HG02938 (cell line): ENCODE measurements around the gene DCAF8.

Source experiments
- ATAC-seq: cut with Tn5 transposase; IDR thresholded peaks from one replicate; pipeline ENCODE4 v1.9.1; 2021; ENCODE audit warnings: mild to moderate bottlenecking, moderate library complexity; ENCODE audit not compliant: unreplicated experiment

DCAF8 gene

DNA sequence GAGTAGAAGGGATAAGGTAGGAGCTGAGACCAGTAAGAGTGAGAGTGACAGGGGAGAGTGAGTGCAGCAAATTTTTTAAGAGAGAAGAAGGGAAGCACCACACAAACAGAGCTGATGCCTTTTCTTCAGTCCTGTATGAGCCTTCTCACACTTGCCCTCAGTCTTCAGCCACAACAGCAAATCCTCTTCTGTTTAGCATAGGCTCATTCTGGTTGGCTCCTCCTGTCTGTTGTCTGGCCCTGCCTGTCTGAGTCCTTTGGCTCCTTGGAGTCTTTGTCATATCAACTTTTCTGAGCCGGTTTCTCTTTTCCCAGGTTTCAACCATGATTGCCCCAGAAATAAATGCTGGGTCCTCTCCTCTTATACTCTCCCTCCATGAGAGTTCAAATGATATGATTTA, 84.7 kb downstream of the DCAF8 start:
- no peak for ATAC-seq

GRCh38 chr1:160177231-160177630, 85.1 kb downstream of the DCAF8 start:
- ATAC-seq: no peak

DNA sequence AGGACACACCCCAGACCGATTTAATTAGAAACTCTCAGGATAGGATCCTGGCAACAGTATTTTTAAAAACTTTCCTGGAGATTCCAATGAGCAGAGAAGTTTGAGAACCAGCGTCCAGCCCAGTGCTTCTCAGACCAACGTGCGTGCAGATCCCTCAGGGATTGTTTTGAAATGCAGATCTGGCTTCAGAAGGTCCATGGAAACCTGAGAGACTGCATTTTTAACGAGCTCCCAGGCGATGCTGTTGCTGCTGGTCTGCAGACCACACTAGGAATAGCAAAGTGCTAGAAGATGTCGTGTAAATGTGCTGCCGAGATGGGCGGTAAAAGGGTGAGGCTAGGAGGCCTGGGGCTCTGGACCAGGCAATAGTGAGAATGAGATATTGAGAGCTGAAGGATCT, 90.4 kb downstream of the DCAF8 start:
- no peak for ATAC-seq

GRCh38 chr1:160171354-160171753, 91.0 kb downstream of the DCAF8 start:
- ATAC-seq: no peak

DNA sequence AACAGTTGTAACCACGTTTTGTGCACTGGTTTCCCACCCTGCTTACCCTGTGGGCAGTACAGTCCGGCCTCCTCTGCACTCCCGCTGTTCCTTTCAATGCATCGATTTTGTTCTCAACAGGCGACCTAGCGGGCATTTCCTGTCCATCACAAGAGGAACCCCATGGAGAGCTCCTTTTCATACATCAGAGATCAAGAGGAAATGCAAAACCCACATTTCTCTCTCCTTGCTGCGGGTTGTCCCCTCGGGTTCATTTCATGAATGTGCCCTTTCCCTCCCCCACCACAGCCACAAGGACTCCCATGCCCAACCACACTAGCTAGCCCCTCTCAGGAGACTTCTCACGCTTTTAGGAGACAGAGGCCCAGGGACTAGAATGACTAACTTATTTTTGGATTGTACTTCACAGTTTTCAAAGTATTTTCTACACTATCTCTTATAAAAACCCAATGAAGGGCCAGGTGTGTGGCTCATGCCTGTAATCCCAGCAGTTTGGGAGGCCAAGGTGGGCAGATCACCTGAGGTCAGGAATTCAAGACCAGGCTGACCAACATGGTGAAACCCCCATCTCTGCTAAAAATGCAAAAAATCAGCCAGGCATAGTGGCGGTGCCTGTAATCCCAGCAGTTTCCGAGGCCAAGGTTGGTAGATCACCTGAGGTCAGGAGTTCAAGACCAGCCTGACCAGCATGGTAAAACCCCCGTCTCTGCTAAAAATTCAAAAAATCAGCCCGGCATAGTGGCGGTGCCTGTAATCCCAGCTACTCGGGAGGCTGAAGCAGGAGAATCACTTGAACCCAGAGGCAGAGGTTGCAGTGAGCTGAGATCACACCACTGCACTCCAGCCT, 92.6 kb downstream of the DCAF8 start:
- peak; percentile 50 for ATAC-seq

- no peak for ATAC-seq
Measured at GRCh38 chr1:160168609-160169369, 93.6 kb downstream of the DCAF8 start.

- no peak for ATAC-seq
Measured at GRCh38 chr1:160168016-160168415, 94.3 kb downstream of the DCAF8 start.

- ATAC-seq: no peak
Measured at GRCh38 chr1:160167580-160167979, 94.8 kb downstream of the DCAF8 start.

DNA sequence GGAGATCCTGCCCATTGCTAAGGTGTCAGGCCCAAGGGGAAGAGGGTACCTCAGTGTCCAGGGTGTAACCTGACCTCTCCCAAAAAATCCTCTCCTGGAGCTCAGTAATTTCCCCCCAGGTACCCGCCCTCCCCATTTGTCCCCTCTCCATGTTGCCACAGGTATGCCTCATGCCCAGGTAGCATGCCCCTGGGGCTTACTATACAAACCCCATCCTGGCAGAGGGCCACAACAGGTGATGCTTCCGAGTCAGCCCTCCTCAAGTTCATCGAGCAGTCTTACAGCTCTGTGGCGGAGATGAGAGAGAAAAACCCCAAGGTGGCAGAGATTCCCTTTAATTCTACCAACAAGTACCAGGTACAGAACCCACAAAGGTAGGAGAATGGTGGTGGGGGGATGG, 95.3 kb downstream of the DCAF8 start:
- ATAC-seq: no peak

DNA sequence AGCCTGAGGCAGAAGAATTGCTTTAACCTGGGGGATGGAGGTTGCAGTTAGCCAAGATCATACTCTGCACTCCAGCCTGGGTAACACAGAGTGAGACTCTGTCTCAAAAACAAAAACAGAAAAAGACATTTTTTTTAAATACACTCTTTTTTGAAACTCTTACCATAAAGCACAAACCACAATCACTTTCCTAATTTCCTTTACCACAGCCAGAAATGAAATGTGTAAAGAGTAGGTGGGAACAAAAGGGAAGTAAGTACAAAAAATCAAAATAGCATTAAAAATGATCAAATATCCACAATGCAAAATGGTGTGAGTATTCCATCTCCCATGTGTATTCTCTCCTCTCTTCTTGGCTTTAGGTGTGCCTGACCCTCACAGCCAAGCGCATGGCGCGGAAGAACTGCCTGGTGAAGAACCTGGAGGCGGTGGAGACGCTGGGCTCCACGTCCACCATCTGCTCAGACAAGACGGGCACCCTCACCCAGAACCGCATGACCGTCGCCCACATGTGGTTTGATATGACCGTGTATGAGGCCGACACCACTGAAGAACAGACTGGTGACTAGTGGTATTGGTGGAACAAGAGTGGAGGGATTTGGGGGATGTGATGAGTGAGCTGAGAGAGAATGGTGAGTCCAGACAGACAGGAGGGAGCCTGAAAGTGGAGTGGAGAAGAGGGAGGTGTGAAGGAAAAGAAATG, 96.0 kb downstream of the DCAF8 start:
- ATAC-seq: no peak
